Left cardiac atrium (tissue), 4 donors: ENCODE results near the gene SMIM10. TPM values are rescaled to one million over a fixed set of nuclear protein-coding genes. Genes with fewer than 3 reads are reported as not detected.
"Not testable (repeated sequence)": the region's sequence is repeated elsewhere in the genome, so short reads cannot be mapped to it uniquely, and the experiment has no call there.

Experiments
- ATAC-seq, 2 donors: fragments of 200-7000 bp; cut with Tn5 transposase; one replicate each; pipeline ENCODE4 v1.9.1; 2020; ENCODE audit warnings: mild to moderate bottlenecking in 2 of 2, moderate library complexity in 2 of 2
- DNase-seq: peaks from one replicate; pipeline ENCODE4 v3.0.0-alpha.2; 2020
- intact Hi-C, 2 donors: fragments of 100-400 bp; cut with DNase I; formaldehyde crosslinking; loops; one replicate each; pipeline versions ENCODE4 v1.14.1 to v1.15.1; 2022 to 2023
- total RNA-seq, 2 donors: library from RNA; stranded (reverse); fragmentation: NEBNext Ultra II Directional; extraction: Animal tissue kit (Norgen Biotek cat#: 25700); gene quantifications; one replicate each; pipeline ENCODE4 v1.2.1, GENCODE V29; 2021
- donor health status: DM: no; HTN: yes; CAD: no.
- donor health status: DM: no; HTN: yes; CAD: no; lungs with severe emphysema.
- donor health status: DM: yes; HTN: yes; CAD: no.
- donor health status: Dilated cardiomyopathy.

The SMIM10 gene
- total RNA-seq, 2 donors from 2014 or later, result 6.2 to 6.9 TPM

- no peak for DNase-seq
- intact Hi-C loops, result no loop called here
- ATAC-seq, result no peak
These were observed 18.3 kb downstream of the SMIM10 start for GRCh38 chrX:135009057-135009610.

GRCh38 chrX:135009838-135010237 is 19.0 kb downstream of the SMIM10 start:
- intact Hi-C loops, result no loop called here
- DNase-seq (no peak), ATAC-seq (no peak)

GRCh38 chrX:135010921-135011320 is 20.1 kb downstream of the SMIM10 start:
- intact Hi-C loops, result no loop called here
- no peak for ATAC-seq
- no peak for DNase-seq

DNA sequence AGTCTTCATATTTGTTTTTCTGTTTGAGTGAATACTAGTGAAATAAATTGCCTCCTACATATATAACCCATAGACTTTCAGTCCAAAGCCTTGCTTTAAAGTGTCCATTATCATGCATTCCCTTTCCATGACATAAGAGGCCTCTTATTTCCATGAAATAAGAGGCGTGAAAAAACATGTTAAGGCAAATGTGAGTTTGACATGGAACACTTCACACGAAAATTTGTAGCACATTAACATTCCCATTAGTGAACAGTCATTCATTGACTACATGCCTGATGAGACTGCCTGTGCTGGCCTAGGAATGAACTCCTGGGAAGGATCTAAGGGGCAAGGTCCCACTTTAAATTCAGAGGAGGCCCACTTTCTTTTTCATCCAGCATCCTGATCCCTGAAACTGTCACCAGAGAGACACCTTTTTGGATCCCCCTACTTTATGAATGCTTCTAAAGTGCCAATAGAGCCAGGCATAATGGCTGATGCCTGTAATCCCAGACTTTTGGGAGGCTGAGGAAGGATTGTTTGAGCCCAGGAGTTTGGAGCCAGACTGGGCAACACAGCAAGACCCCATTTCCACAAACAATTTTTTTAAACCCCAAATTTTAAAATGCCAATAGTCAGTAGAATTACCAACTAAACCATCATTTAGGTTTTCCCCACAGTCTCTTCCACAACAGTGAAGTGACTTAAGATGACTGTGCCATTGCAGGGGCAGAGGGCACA is 24.9 kb downstream of the SMIM10 start:
- DNase-seq (no peak), ATAC-seq (no peak)
- intact Hi-C loops, result no loop called here

DNA sequence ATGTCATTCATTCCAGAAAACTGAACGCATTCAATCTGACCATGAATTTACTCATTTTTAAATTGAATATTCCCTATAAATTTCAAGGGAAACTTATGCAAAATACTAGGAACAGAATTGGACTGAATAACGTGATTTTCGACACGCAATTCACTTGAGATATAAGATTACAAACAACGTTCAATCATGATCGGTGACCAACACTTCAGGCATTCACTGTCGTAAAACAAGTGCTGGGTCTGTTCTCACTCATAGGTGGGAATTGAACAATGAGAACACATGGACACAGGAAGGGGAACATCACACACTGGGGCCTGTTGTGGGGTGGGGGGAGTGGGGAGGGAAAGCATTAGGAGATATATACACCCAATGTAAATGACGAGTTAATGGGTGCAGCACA is 29.1 kb downstream of the SMIM10 start:
- ATAC-seq, intact Hi-C loops, DNase-seq: not testable (repeated sequence)

DNA sequence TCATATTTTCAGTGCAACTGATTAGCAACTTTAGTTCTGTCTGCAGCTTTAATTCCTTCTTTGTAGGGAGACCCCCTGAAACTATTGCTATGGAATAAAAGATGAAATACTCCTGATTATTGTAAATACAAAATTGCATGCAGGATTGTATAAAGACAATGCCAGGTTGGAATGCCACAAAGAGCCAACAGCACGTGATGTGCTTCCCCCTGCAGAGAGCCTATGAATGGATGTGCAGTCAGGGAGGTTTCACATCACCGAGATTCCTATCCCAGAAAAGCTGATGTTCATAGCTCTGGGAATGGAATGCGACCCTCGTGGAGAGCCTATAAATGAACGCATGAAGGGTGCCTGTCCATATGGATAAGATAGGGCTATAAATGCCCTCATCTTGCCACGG is 33.0 kb downstream of the SMIM10 start:
- ATAC-seq, intact Hi-C loops, DNase-seq: not testable (repeated sequence)

DNA sequence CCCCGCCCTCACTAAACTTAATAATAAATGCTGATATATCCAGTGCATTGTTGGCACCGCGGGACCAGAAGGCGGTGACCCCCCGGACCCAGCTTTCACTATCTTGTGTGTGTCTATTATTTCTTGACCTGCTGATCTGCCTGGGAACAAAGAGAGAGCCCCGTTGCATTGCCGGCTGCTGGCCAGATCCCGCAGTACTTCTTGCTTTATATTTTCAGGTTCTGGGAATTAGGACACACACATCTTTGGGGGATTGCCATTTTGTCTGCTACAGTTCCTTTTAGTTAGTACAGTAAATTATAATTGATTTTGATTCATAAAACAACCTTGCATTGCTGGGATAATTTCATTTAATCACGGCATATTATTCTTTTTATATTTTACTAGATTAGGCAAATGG is 33.7 kb downstream of the SMIM10 start:
- ATAC-seq (no peak), DNase-seq (no peak)
- intact Hi-C loops, result no loop called here

- intact Hi-C loops, DNase-seq, ATAC-seq: not testable (repeated sequence)
These were observed 39.6 kb downstream of the SMIM10 start for GRCh38 chrX:135030207-135030963.

DNA sequence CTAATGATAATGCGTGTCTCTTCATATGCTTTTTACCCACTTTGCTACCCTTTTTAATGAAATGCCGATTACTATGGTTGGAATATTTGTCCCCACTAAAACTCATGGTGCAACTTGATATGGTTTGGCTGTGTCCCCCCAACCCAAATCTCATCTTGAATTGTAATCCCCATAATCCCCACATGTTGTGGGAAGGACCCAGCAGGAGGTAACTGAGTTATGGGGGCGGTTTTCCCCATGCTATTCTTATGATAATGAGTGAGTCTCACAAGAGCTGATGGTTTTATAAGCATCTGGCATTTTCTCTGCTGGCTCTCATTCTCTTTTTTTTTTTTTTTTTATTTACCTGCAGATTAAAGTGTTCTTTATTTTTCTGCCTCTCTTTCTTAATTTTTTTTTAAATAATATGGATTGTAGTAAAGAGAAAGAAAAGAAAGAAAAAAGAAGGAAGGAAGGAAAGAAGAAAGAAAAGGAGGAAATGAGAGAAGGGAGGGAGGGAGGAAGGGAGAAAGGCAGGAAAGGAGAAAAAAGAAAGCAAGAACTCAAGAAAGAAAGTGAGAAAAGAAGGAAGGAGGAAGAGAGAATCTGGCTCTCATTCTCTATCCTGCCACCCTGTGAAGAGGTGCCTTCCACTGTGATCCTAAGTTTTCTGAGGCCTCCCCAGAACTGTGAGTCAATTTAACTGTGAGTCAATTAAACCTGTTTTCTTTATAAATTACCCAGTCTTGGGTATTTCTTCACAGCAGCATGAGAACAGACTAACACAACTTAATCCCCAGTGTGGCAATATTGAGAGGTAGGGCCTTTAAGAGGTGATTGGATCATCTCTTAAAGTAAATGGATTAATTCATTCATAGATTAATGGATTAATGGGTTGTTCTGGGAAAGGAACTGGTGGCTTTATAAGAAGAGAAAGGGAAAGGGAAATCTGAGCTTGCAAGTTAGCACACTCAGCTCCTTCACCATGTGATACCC is 50.6 kb downstream of the SMIM10 start:
- ATAC-seq, intact Hi-C loops, DNase-seq: not testable (repeated sequence)

Other genes starting within 250 kb of the SMIM10 start
- 10 to 100 TPM; 12.7 to 13.8 TPM for gene PABIR2, start 193.8 kb upstream of the SMIM10 start, total RNA-seq
- gene MOSPD1, start 75.7 kb upstream of the SMIM10 start, total RNA-seq, result 10 to 100 TPM; 12.1 to 17.5 TPM
- 10 to 100 TPM; 10.8 to 14.2 TPM for gene RTL8B, start 31.6 kb downstream of the SMIM10 start, total RNA-seq
- gene RTL8C, start 41.4 kb downstream of the SMIM10 start, total RNA-seq, result 100 to 1,000 TPM; 195 to 218 TPM
- gene RTL8A, start 61.1 kb downstream of the SMIM10 start, total RNA-seq, result 10 to 100 TPM; 31.0 to 34.9 TPM
- 1 to 10 TPM; 6.7 to 7.8 TPM for gene SMIM10L2B, start 107.7 kb downstream of the SMIM10 start, total RNA-seq
- gene ETDB, start 129.5 kb downstream of the SMIM10 start, total RNA-seq, result not detected
- gene CT55, start 180.4 kb downstream of the SMIM10 start, total RNA-seq, result not detected